ENCODE results near the gene LIN28B. TPM values are rescaled to one million over a fixed set of nuclear protein-coding genes. Genes with fewer than 3 reads are reported as not detected.
"Not testable (repeated sequence)": the region's sequence is repeated elsewhere in the genome, so short reads cannot be mapped to it uniquely, and the experiment has no call there.

Gene LIN28B
- total RNA-seq, 1 donor from 2014 or later, result not detected

- no peak for DNase-seq
These were observed 632 bp downstream of the LIN28B start for GRCh38 chr6:104957301-104958177.

- no peak for DNase-seq
These were observed 1.5 kb downstream of the LIN28B start for GRCh38 chr6:104958178-104959025.

GRCh38 chr6:104959026-104959858 is 2.3 kb downstream of the LIN28B start:
- no peak for DNase-seq

- DNase-seq, result no peak
These were observed 12.2 kb downstream of the LIN28B start for GRCh38 chr6:104969108-104969507.

- no peak for DNase-seq
These were observed 13.1 kb downstream of the LIN28B start for GRCh38 chr6:104969785-104970581.

- no peak for DNase-seq
These were observed 16.5 kb downstream of the LIN28B start for GRCh38 chr6:104973404-104973803.

- no peak for DNase-seq
These were observed 26.4 kb downstream of the LIN28B start for GRCh38 chr6:104983296-104983695.

- DNase-seq, result no peak
These were observed 26.9 kb downstream of the LIN28B start for GRCh38 chr6:104983776-104984175.

GRCh38 chr6:104984831-104985230 is 27.9 kb downstream of the LIN28B start:
- no peak for DNase-seq

- not testable (repeated sequence) for DNase-seq
These were observed 29.0 kb downstream of the LIN28B start for GRCh38 chr6:104985875-104986274.

- DNase-seq, result no peak
These were observed 29.7 kb downstream of the LIN28B start for GRCh38 chr6:104986625-104987024.

GRCh38 chr6:104987218-104987617 is 30.3 kb downstream of the LIN28B start:
- DNase-seq, result no peak

- no peak for DNase-seq
These were observed 33.2 kb downstream of the LIN28B start for GRCh38 chr6:104990085-104990484.

- not testable (repeated sequence) for DNase-seq
These were observed 34.2 kb downstream of the LIN28B start for GRCh38 chr6:104991062-104991461.

- DNase-seq, result not testable (repeated sequence)
These were observed 36.7 kb downstream of the LIN28B start for GRCh38 chr6:104993576-104993975.

GRCh38 chr6:104995989-104996617 is 39.2 kb downstream of the LIN28B start:
- peak; percentile 40 for DNase-seq

GRCh38 chr6:105001063-105001462 is 44.2 kb downstream of the LIN28B start:
- no peak for DNase-seq

GRCh38 chr6:105001906-105002305 is 45.0 kb downstream of the LIN28B start:
- DNase-seq, result no peak

GRCh38 chr6:105005451-105005850 is 48.5 kb downstream of the LIN28B start:
- no peak for DNase-seq

GRCh38 chr6:105013459-105013858 is 56.6 kb downstream of the LIN28B start:
- not testable (repeated sequence) for DNase-seq

GRCh38 chr6:105014448-105014847 is 57.5 kb downstream of the LIN28B start:
- no peak for DNase-seq

All from dermis blood vessel endothelial cell (primary cell).